H9 (cell line): ENCODE measurements around the gene VWF. TPM values are rescaled to one million over a fixed set of nuclear protein-coding genes. Genes with fewer than 3 reads are reported as not detected.

Experiments used
- DNase-seq: peaks from one replicate; pipeline ENCODE4 v3.0.0-alpha.2; 2017
- H2AFZ ChIP-seq: one replicate; pipeline ENCODE4 v1.6.1; 2013; ENCODE audit warnings: mild to moderate bottlenecking, low read length, control low read depth, moderate library complexity
- H2AK5ac ChIP-seq: 2 replicates; pipeline ENCODE4 v1.6.1; 2013; ENCODE audit warnings: low read length, control low read depth, mixed read lengths; ENCODE audit not compliant: insufficient read length
- H2BK120ac ChIP-seq: one replicate; pipeline ENCODE4 v1.6.1; 2013; ENCODE audit warnings: low read depth, mild to moderate bottlenecking, low read length, control low read depth, inconsistent platforms; ENCODE audit not compliant: poor library complexity, severe bottlenecking
- H2BK12ac ChIP-seq: 2 replicates; pipeline ENCODE4 v1.6.1; 2013; ENCODE audit warnings: low read length, control low read depth, mixed read lengths, low read depth; ENCODE audit not compliant: insufficient read length
- H2BK15ac ChIP-seq: 2 replicates; pipeline ENCODE4 v1.6.1; 2013; ENCODE audit warnings: low read depth, low read length, control low read depth
- H2BK20ac ChIP-seq: one replicate; pipeline ENCODE4 v1.6.1; 2013; ENCODE audit warnings: low read depth, mild to moderate bottlenecking, low read length, control low read depth, inconsistent platforms; ENCODE audit not compliant: poor library complexity, severe bottlenecking
- H2BK5ac ChIP-seq: 2 replicates; pipeline ENCODE4 v1.6.1; 2013; ENCODE audit warnings: low read length, control low read depth, mixed read lengths; ENCODE audit not compliant: insufficient read length
- H3K14ac ChIP-seq: 2 replicates; pipeline ENCODE4 v1.6.1; 2013; ENCODE audit warnings: low read length, control low read depth; ENCODE audit not compliant: insufficient read depth
- H3K18ac ChIP-seq: 2 replicates; pipeline ENCODE4 v1.6.1; 2013; ENCODE audit warnings: low read depth, mild to moderate bottlenecking, mixed read lengths, low read length, control low read depth; ENCODE audit not compliant: insufficient read length
- H3K23ac ChIP-seq: 2 replicates; pipeline ENCODE4 v1.6.1; 2013; ENCODE audit warnings: low read length, control low read depth, mixed read lengths, low read depth; ENCODE audit not compliant: insufficient read length
- H3K23me2 ChIP-seq: 2 replicates; pipeline ENCODE4 v1.6.1; 2013; ENCODE audit warnings: low read depth, mild to moderate bottlenecking, mixed read lengths, low read length, control low read depth; ENCODE audit not compliant: insufficient read length, poor library complexity, severe bottlenecking
- H3K27ac ChIP-seq: 2 replicates; pipeline ENCODE4 v1.5.1; 2013; ENCODE audit warnings: low read length, control low read depth, mixed read lengths, low read depth; ENCODE audit not compliant: insufficient read length
- H3K27me3 ChIP-seq: 2 replicates; pipeline ENCODE4 v1.6.1; 2013; ENCODE audit warnings: low read length, control low read depth, inconsistent platforms; ENCODE audit not compliant: insufficient read depth
- H3K4ac ChIP-seq: 2 replicates; pipeline ENCODE4 v1.6.1; 2013; ENCODE audit warnings: low read depth, mild to moderate bottlenecking, control low read depth, inconsistent platforms, low read length, moderate library complexity
- H3K4me1 ChIP-seq: 2 replicates; pipeline ENCODE4 v1.6.1; 2013; ENCODE audit warnings: low read length, control low read depth, inconsistent platforms; ENCODE audit not compliant: insufficient read depth
- H3K4me2 ChIP-seq: 2 replicates; pipeline ENCODE4 v1.6.1; 2013; ENCODE audit warnings: low read length, control low read depth, mixed read lengths; ENCODE audit not compliant: insufficient read length, insufficient read depth
- H3K56ac ChIP-seq: 2 replicates; pipeline ENCODE4 v1.6.1; 2013; ENCODE audit warnings: low read depth, mild to moderate bottlenecking, mixed read lengths, low read length, control low read depth; ENCODE audit not compliant: insufficient read length
- H3K79me1 ChIP-seq: 2 replicates; pipeline ENCODE4 v1.6.1; 2013; ENCODE audit warnings: low read depth, mild to moderate bottlenecking, moderate library complexity, low read length, control low read depth, inconsistent platforms; ENCODE audit not compliant: insufficient read depth, poor library complexity, severe bottlenecking
- H3K79me2 ChIP-seq: 2 replicates; pipeline ENCODE4 v1.6.1; 2013; ENCODE audit warnings: low read length, control low read depth, inconsistent platforms; ENCODE audit not compliant: insufficient read depth
- H3K9ac ChIP-seq: 2 replicates; pipeline ENCODE4 v1.6.1; 2013; ENCODE audit warnings: low read length, control low read depth, mixed read lengths; ENCODE audit not compliant: insufficient read length; ENCODE audit errors: extremely low read depth
- H3K9me3 ChIP-seq: one replicate; pipeline ENCODE4 v1.6.1; 2013; ENCODE audit warnings: low read depth, low read length, inconsistent platforms; ENCODE audit not compliant: control insufficient read depth
- H3T11ph ChIP-seq: one replicate; pipeline ENCODE4 v1.6.1; 2013; ENCODE audit warnings: mild to moderate bottlenecking, low read length, control low read depth, inconsistent platforms
- H4K20me1 ChIP-seq: one replicate; pipeline ENCODE4 v1.6.1; 2013; ENCODE audit not compliant: control insufficient read depth, insufficient read length, insufficient read depth
- H4K5ac ChIP-seq: 2 replicates; pipeline ENCODE4 v1.6.1; 2013; ENCODE audit warnings: low read depth, mild to moderate bottlenecking, mixed read lengths, low read length, control low read depth; ENCODE audit not compliant: insufficient read length
- H4K8ac ChIP-seq: replicated peaks from 2 replicates; pipeline ENCODE4 v1.6.1; 2013; ENCODE audit warnings: low read length, control low read depth, mixed read lengths, low read depth; ENCODE audit not compliant: insufficient read length
- H4K91ac ChIP-seq: 2 replicates; pipeline ENCODE4 v1.6.1; 2013; ENCODE audit warnings: low read depth, mild to moderate bottlenecking, moderate library complexity, mixed read lengths, low read length, control low read depth; ENCODE audit not compliant: insufficient read length
- H3K27ac Mint-ChIP-seq, 3 experiments: 2 replicates in 2 of 3; 3 replicates in 1 of 3; pipeline ENCODE4 v1.8.0; 2020 to 2021; ENCODE audit warnings: mixed read lengths in 3 of 3, mild to moderate bottlenecking in 1 of 3, moderate library complexity in 1 of 3
- H3K27me3 Mint-ChIP-seq: 2 replicates; pipeline ENCODE4 v1.8.0; 2021; ENCODE audit warnings: low read depth, mild to moderate bottlenecking, moderate library complexity, mixed read lengths
- H3K36me3 Mint-ChIP-seq, 3 experiments: 2 replicates in 2 of 3; 3 replicates in 1 of 3; pipeline ENCODE4 v1.8.0; 2020 to 2021; ENCODE audit warnings: low read depth in 3 of 3, mixed read lengths in 3 of 3; ENCODE audit not compliant: insufficient read depth in 1 of 3
- H3K4me1 Mint-ChIP-seq, 2 experiments: 2 replicates each; pipeline ENCODE4 v1.8.0; 2020; ENCODE audit warnings: mixed read lengths in 2 of 2
- H3K4me3 Mint-ChIP-seq, 2 experiments: 2 replicates in 1 of 2; 3 replicates in 1 of 2; pipeline ENCODE4 v1.8.0; 2020 to 2021; ENCODE audit warnings: mild to moderate bottlenecking in 2 of 2, mixed read lengths in 2 of 2, moderate library complexity in 1 of 2
- H3K9me3 Mint-ChIP-seq, 2 experiments: 2 replicates in 1 of 2; 3 replicates in 1 of 2; pipeline ENCODE4 v1.8.0; 2020; ENCODE audit warnings: mild to moderate bottlenecking in 2 of 2, mixed read lengths in 2 of 2, moderate library complexity in 1 of 2
- WGBS: extraction: QIAGEN DNeasy Blood & Tissue Kit; methylation state at CpG from one replicate; pipeline ENCODE4 v1.1.7; 2013; ENCODE audit warnings: missing lambda C conversion rate, low lambda C conversion rate, mixed read lengths; ENCODE audit not compliant: insufficient read length; ENCODE audit errors: extremely low coverage; 5-methylcytosine and 5-hydroxymethylcytosine counted together
- total RNA-seq: library from RNA; stranded (reverse); gene quantifications from 2 replicates; pipeline ENCODE4 v1.2.1, GENCODE V29; 2021
- TF ChIP-seq, protein P1 (sequence below): fragments of 200-600 bp; sonication (generic); conservative IDR thresholded peaks from 3 replicates; pipeline ENCODE4 v1.8.0; 2021; ENCODE audit warnings: antibody characterized with exemption, mild to moderate bottlenecking

The VWF gene
- total RNA-seq, 1 experiment from 2014 or later, result 0.17 TPM

- H3K27ac Mint-ChIP-seq, result no peak overlapping the region
- no peak overlapping the region for H2AFZ ChIP-seq
- H3K4me2 ChIP-seq, result no peak overlapping the region
- H3T11ph ChIP-seq, result no peak overlapping the region
- no peak overlapping the region for H3K14ac ChIP-seq
- no peak overlapping the region for H4K8ac ChIP-seq
- H3K4me1 ChIP-seq, result peaks cover 4% of the 10 kb centered on the region; the same call in 1 of the 2 replicates
- H2BK5ac ChIP-seq, result no peak overlapping the region
- H3K23me2 ChIP-seq, result no peaks in the 10 kb centered on the region
- H3K79me1 ChIP-seq, result no peaks in the 10 kb centered on the region
- H3K27me3 ChIP-seq, result no peaks in the 10 kb centered on the region
- no peaks in the 10 kb centered on the region for H3K9me3 ChIP-seq
- no peaks in the 10 kb centered on the region for H3K79me2 ChIP-seq
- no peak overlapping the region for H2BK120ac ChIP-seq
- H3K27ac ChIP-seq, result no peak overlapping the region
- TF ChIP-seq, protein P1, sequence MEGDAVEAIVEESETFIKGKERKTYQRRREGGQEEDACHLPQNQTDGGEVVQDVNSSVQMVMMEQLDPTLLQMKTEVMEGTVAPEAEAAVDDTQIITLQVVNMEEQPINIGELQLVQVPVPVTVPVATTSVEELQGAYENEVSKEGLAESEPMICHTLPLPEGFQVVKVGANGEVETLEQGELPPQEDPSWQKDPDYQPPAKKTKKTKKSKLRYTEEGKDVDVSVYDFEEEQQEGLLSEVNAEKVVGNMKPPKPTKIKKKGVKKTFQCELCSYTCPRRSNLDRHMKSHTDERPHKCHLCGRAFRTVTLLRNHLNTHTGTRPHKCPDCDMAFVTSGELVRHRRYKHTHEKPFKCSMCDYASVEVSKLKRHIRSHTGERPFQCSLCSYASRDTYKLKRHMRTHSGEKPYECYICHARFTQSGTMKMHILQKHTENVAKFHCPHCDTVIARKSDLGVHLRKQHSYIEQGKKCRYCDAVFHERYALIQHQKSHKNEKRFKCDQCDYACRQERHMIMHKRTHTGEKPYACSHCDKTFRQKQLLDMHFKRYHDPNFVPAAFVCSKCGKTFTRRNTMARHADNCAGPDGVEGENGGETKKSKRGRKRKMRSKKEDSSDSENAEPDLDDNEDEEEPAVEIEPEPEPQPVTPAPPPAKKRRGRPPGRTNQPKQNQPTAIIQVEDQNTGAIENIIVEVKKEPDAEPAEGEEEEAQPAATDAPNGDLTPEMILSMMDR, result no peak
- H2BK15ac ChIP-seq, result no peak overlapping the region
- no peak overlapping the region for H3K9ac ChIP-seq
- H2BK20ac ChIP-seq, result no peak overlapping the region
- H3K4ac ChIP-seq, result no peak overlapping the region
- peaks cover 7 to 9% of the 10 kb centered on the region in 2 experiments; a peak in 4 of 5 replicates for H3K9me3 Mint-ChIP-seq
- H3K36me3 Mint-ChIP-seq, result peaks cover 0 to 9% (median 0%) of the 10 kb centered on the region in 3 experiments; a peak in 3 of 7 replicates
- H2AK5ac ChIP-seq, result no peak overlapping the region
- no peak for DNase-seq
- peaks cover 12% of the 10 kb centered on the region for H3K27me3 Mint-ChIP-seq
- no peak overlapping the region for H3K56ac ChIP-seq
- peaks cover 21 to 25% of the 10 kb centered on the region in 2 experiments for H3K4me1 Mint-ChIP-seq
- no peaks in the 10 kb centered on the region for H4K20me1 ChIP-seq
- no peak overlapping the region for H3K23ac ChIP-seq
- H2BK12ac ChIP-seq, result no peak overlapping the region
- no CpG with 5 or more reads among the region's 2 CpGs for WGBS
- no peak overlapping the region for H4K5ac ChIP-seq
- no peak overlapping the region for H3K4me3 Mint-ChIP-seq
- H3K18ac ChIP-seq, result no peak overlapping the region
- no peak overlapping the region for H4K91ac ChIP-seq
Measured at GRCh38 chr12:6093764-6094163, 30.7 kb downstream of the VWF start.
